ENCODE data around the gene ZDHHC16.
"Not testable (repeated sequence)": the region's sequence is repeated elsewhere in the genome, so short reads cannot be mapped to it uniquely, and the experiment has no call there.

The ZDHHC16 gene

DNA sequence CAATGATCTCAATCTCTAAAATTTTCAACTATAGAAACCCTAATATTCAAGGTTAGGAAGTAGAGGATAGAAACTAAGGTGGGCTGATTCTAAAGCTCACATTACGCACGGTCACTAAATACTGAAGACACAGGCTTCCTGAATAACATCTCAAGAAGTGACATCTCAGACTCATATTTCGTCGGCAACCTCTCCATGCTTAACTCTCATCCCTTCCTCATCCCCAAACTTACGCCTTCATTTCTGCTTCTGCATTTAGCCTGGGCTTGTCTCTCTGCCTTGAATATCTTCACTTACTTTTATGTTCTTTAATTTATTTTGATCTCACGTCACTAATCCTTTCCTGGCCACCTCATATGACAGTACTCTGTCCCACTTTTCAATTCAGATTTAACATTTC is 10.8 kb upstream of the ZDHHC16 start:
- no peak for DNase-seq

GRCh38 chr10:97442277-97442676 is 3.7 kb upstream of the ZDHHC16 start:
- no peak for DNase-seq

DNA sequence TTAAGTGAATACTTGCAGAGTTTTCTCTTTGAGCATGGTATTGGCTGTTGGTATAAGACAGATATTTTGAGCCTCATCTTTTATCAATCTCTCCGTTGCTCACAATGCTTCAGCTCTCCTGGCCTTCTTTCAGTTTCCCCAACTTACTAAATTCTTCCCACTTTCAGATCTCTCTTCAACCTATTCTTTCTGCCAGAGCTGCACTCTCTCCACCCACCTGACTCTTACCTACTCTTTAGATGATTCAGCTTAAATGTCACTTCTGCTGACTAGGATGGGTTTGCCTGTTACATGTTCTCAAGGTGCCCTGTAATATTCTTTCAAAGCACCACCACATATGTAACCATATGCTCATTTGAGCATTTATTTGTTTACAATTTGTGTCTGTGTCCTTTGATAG is 1.8 kb upstream of the ZDHHC16 start:
- DNase-seq = no peak

- no peak for DNase-seq
These were observed 636 bp upstream of the ZDHHC16 start for GRCh38 chr10:97445357-97445721.

- no peak for DNase-seq
These were observed 4.9 kb downstream of the ZDHHC16 start for GRCh38 chr10:97450828-97451227.

DNA sequence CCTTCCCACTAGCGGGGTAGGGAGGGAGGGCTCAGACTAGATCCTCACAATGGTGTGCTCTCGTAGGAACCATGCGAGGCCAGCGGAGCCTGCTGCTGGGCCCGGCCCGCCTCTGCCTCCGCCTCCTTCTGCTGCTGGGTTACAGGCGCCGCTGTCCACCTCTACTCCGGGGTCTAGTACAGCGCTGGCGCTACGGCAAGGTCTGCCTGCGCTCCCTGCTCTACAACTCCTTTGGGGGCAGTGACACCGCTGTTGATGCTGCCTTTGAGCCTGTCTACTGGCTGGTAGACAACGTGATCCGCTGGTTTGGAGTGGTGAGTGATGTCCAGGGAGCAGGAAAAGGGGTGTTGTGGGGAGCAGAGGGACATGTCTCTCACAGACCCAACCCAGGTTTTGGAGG is 5.6 kb downstream of the ZDHHC16 start:
- DNase-seq = no peak

- no peak for DNase-seq
These were observed 6.4 kb downstream of the ZDHHC16 start for GRCh38 chr10:97452352-97452751.

GRCh38 chr10:97454330-97455036 is 8.5 kb downstream of the ZDHHC16 start:
- no peak for DNase-seq

DNA sequence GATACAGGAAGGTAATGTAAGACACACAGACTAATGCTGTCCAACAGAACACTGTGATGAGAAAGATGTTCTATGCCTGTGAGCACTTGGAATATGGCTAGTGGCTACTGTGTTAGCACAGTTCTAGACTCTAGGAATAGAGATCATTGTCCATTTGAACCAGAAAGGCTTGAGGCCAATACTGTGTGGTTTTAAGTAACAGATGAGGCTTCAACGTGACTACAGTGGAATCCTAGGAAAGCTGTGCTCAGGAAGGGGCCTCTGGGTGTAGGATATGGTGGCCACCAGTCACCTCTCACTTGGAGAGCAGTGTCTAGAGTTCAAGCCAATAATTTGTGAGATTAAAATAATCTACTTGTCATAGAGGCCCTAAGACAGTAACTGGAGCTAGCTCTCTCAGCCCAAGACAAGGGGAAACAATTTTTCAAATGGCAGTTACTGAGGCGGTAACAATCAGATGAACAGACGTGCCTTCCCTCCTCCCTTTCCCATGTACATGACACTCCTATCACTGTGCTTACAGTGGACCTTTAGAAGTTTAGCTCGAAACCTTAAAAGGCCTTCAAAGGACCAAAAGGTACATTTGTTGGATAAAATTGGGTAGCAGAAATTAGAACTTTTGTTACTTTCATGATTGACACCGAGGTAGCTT is 10.2 kb downstream of the ZDHHC16 start:
- DNase-seq = no peak

- DNase-seq = no peak
These were observed 10.7 kb downstream of the ZDHHC16 start for GRCh38 chr10:97456686-97457065.

- DNase-seq = no peak
These were observed 13.1 kb downstream of the ZDHHC16 start for GRCh38 chr10:97459111-97459510.

DNA sequence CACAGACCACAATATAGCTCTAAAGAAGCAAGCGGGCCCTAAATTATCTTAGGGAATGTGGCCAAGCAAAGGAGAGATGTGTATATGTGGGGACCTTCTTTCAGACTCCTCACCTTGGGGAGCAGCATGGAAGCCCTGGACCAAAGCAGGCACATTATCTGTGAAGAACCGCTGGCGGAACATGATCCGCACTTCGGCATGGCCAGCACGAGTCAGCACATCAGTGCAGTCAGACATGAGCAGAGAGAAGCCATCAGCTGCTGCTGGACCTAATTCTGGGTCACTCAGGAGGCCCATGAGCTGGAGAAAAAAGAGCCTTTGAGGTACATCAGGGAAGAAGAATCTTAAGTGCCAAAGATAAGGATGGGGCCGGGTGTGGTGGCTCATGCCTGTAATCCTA is 14.0 kb downstream of the ZDHHC16 start:
- DNase-seq = no peak

DNA sequence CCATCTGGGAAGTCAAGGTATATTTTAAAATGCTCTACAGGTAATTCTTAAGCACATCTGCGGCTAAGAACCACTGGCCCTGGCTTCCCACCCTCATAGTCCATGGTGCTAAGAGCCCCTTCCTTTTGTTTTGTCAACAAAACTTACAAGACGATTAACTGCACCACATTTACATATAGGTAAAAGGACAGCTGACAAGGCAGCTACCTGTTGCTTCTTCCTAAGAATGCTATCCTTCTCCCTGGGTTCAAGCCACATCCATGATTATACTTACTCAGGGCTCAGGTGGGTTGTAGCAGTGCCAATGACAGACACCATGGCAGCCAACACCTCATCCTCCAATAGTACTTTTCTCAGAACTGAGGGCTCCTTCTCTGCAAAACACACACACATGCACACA is 16.3 kb downstream of the ZDHHC16 start:
- no peak for DNase-seq

DNA sequence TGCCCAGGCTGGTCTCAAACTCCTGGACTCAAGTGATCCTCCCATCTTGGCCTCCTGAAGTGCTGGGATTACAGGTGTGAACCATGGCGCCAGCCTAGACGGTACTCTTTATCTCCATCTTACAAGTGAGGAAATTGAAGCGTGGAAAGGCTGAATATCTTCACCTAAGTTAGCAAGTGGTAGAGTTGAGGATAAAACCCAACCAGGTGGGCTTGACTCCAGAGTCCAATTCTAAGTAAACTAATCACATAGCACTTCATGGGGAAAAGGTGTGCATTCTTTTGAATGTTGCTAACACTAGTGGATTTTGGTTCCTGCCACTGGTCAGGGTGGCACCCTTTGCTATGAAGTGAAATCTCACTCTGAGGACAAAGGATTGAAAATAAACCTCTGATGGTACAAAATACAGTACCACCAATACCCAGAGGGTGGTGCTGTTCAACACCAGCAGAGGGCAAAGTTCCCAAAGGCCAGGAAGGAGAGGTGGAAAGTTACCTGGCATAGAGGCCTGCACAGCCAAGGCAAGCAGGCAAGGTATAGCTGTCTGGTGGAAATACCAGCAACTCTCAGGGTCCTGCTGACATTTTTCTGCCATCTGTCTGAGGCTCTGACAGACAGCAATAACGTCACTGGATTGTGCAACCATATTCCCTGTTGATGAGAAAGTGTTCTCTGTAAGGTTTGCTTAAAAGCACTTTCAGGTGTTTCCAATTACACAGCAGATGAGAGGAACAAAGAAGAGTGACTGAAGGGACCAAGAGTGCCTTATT is 17.6 kb downstream of the ZDHHC16 start:
- DNase-seq = peak in 1 of 2 experiments; percentile 10

GRCh38 chr10:97464226-97464625 is 18.3 kb downstream of the ZDHHC16 start:
- DNase-seq = no peak

- no peak for DNase-seq
These were observed 20.0 kb downstream of the ZDHHC16 start for GRCh38 chr10:97465982-97466381.

- no peak for DNase-seq
These were observed 20.8 kb downstream of the ZDHHC16 start for GRCh38 chr10:97466755-97467154.

GRCh38 chr10:97468162-97468561 is 22.2 kb downstream of the ZDHHC16 start:
- DNase-seq = no peak

DNA sequence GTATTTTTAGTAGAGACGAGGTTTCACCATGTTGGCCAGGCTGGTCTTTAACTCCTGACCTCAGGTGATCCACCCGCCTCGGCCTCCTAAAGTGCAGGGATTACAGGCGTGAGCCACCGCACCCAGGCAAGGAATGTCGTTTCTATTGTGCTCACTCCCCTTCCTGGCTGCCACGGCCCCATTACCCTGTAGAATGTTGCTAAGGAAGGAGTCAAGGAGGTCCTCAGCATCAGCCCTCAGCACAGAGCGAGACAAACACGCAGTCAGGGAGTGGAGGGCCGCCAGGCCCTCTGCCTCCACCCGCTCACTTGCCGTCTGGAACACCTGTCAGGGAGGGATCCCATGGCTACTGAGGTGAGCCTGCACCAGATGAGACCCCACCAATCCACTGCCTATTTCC is 22.8 kb downstream of the ZDHHC16 start:
- not testable (repeated sequence) for DNase-seq

GRCh38 chr10:97474918-97475317 is 28.9 kb downstream of the ZDHHC16 start:
- DNase-seq = no peak

GRCh38 chr10:97475936-97476594 is 30.1 kb downstream of the ZDHHC16 start:
- no peak for DNase-seq

GRCh38 chr10:97479410-97479809 is 33.4 kb downstream of the ZDHHC16 start:
- DNase-seq = not testable (repeated sequence)

GRCh38 chr10:97479939-97480338 is 34.0 kb downstream of the ZDHHC16 start:
- no peak for DNase-seq

GRCh38 chr10:97481071-97481470 is 35.1 kb downstream of the ZDHHC16 start:
- DNase-seq = no peak

Measured in NCI-H1930 (cell line).